PC-9 (cell line): ENCODE data around the gene PKNOX1.
"Not testable (repeated sequence)": the region's sequence is repeated elsewhere in the genome, so short reads cannot be mapped to it uniquely, and the experiment has no call there.

Experiments used
- EZH2 ChIP-seq: fragments of 200-600 bp; sonication (generic); IDR thresholded peaks from 2 replicates; pipeline ENCODE4 v1.8.0; 2017; ENCODE audit warnings: antibody characterized with exemption, low read depth
- TF ChIP-seq, protein P1 (sequence below): fragments of 200-600 bp; sonication (generic); conservative IDR thresholded peaks from 2 replicates; pipeline ENCODE4 v1.6.1; 2017; ENCODE audit warnings: mixed run types, antibody characterized with exemption, mild to moderate bottlenecking, moderate library complexity

DNA sequence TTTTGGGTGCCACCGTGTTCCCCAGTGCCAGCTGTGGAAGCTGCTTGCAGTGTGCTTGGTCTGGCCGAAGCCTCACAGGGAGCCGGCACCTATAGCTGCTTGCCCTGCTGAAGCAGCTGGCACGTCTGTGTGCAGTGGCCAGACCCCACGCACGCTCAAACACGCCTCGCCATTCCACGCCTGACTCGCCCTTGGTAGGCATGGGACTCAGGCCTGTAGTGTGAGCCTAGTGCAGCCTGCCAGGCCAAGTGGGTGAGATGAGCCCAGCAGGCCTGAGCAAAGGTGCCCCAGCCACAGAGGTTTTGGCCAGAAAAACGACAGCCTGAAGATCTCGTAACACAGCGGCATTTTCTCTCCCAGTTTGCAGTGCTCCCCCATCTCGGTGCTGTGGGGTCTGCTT, 68.9 kb downstream of the PKNOX1 start:
- TF ChIP-seq, protein P1, sequence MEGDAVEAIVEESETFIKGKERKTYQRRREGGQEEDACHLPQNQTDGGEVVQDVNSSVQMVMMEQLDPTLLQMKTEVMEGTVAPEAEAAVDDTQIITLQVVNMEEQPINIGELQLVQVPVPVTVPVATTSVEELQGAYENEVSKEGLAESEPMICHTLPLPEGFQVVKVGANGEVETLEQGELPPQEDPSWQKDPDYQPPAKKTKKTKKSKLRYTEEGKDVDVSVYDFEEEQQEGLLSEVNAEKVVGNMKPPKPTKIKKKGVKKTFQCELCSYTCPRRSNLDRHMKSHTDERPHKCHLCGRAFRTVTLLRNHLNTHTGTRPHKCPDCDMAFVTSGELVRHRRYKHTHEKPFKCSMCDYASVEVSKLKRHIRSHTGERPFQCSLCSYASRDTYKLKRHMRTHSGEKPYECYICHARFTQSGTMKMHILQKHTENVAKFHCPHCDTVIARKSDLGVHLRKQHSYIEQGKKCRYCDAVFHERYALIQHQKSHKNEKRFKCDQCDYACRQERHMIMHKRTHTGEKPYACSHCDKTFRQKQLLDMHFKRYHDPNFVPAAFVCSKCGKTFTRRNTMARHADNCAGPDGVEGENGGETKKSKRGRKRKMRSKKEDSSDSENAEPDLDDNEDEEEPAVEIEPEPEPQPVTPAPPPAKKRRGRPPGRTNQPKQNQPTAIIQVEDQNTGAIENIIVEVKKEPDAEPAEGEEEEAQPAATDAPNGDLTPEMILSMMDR, result not testable (repeated sequence)
- not testable (repeated sequence) for TF ChIP-seq EZH2
